Endothelial cell of umbilical vein (primary cell): ENCODE measurements around the gene PRDM1. TPM values are rescaled to one million over a fixed set of nuclear protein-coding genes. Genes with fewer than 3 reads are reported as not detected.

Experiments used
- BruUV-seq: library from RNA; stranded (reverse); fragments of 400-500 nt; replicated peaks from 2 replicates; lab custom pipeline; 2021; lab: Mats Ljungman, UMichigan
- CTCF ChIA-PET: fragments of 300-600, 350-600 bp; sonication (Branson Sonifier 250); formaldehyde crosslinking; loops from one replicate; lab custom pipeline; 2021; ENCODE audit warnings: antibody characterized with exemption, inconsistent platforms; lab: Charles Lee
- POLR2A ChIA-PET: fragments of 300-600, 350-600 bp; sonication (Branson Sonifier 250); formaldehyde crosslinking; loops from one replicate; lab custom pipeline; 2021; ENCODE audit warnings: antibody characterized with exemption, inconsistent platforms; lab: Charles Lee
- DNase-seq: peaks from one replicate; pipeline ENCODE4 v3.0.0-alpha.2; 2011; ENCODE audit warnings: low read depth, low spot score
- FAIRE-seq: peaks from 2 replicates; lab custom pipeline; 2011; peaks lifted over from hg19 to GRCh38; lab: Jason Lieb, UNC
- H2AFZ ChIP-seq: 2 replicates; pipeline ENCODE4 v1.6.0; 2012; ENCODE audit warnings: low read depth, low read length, control low read depth, inconsistent platforms
- H3K27ac ChIP-seq: 2 replicates; pipeline ENCODE4 v1.5.1; 2011; ENCODE audit warnings: low read depth, mild to moderate bottlenecking, control low read depth, low read length, moderate library complexity; ENCODE audit not compliant: insufficient read depth
- H3K27me3 ChIP-seq, 2 experiments: 2 replicates each; pipeline versions ENCODE4 v1.6.0 to v1.6.1; 2011; ENCODE audit warnings: low read length in 2 of 2, mixed read lengths in 1 of 2; ENCODE audit not compliant: control insufficient read depth in 2 of 2, insufficient read depth in 2 of 2
- H3K36me3 ChIP-seq, 2 experiments: 2 replicates in 1 of 2; 3 replicates in 1 of 2; pipeline ENCODE4 v1.5.1; 2011; ENCODE audit warnings: low read length in 2 of 2, mild to moderate bottlenecking in 1 of 2, moderate library complexity in 1 of 2; ENCODE audit not compliant: control insufficient read depth in 2 of 2, insufficient read depth in 2 of 2; ENCODE audit errors: extremely low read depth in 1 of 2
- H3K4me1 ChIP-seq: 3 replicates; pipeline ENCODE4 v1.5.1; 2011; ENCODE audit warnings: mild to moderate bottlenecking, low read length; ENCODE audit not compliant: control insufficient read depth, insufficient read depth; ENCODE audit errors: extremely low read depth
- H3K4me2 ChIP-seq: 2 replicates; pipeline ENCODE4 v1.6.1; 2011; ENCODE audit warnings: low read length, control low read depth, mixed read lengths; ENCODE audit not compliant: insufficient read depth
- H3K4me3 ChIP-seq, 3 experiments: fragments of 200-600 bp in 1 of 3; sonication (generic), shearing (Covaris generic) in 1 of 3; replicated peaks in 1 of 3; 2 replicates each; pipeline ENCODE4 v1.5.1; 2011 to 2016; ENCODE audit warnings: control low read depth in 3 of 3, low read length in 3 of 3, mild to moderate bottlenecking in 2 of 3, inconsistent platforms in 1 of 3, low read depth in 1 of 3, moderate library complexity in 1 of 3; ENCODE audit not compliant: insufficient read depth in 1 of 3
- H3K79me2 ChIP-seq: 2 replicates; pipeline ENCODE4 v1.6.0; 2012; ENCODE audit warnings: low read length, inconsistent platforms; ENCODE audit not compliant: control insufficient read depth, insufficient read depth
- H3K9ac ChIP-seq: replicated peaks from 2 replicates; pipeline ENCODE3; 2011; ENCODE audit warnings: low read length, control low read depth; ENCODE audit not compliant: insufficient read depth; ENCODE audit errors: extremely low read depth
- H3K9me1 ChIP-seq: replicated peaks from 3 replicates; pipeline ENCODE4 v1.6.0; 2011; ENCODE audit warnings: mild to moderate bottlenecking, low read length; ENCODE audit not compliant: control insufficient read depth, insufficient read depth; ENCODE audit errors: extremely low read depth
- H3K9me3 ChIP-seq: replicated peaks from 2 replicates; pipeline ENCODE4 v1.5.1; 2012; ENCODE audit warnings: low read length, inconsistent platforms; ENCODE audit not compliant: control insufficient read depth, insufficient read depth
- H4K20me1 ChIP-seq: replicated peaks from 2 replicates; pipeline ENCODE3; 2011; ENCODE audit warnings: mild to moderate bottlenecking, low read length; ENCODE audit not compliant: control insufficient read depth, insufficient read depth; ENCODE audit errors: extremely low read depth
- CTCF ChIP-seq, 2 donors: IDR thresholded peaks; 1 replicate in 1 of 2; 2 replicates in 1 of 2; pipeline ENCODE4 v1.5.1; 2011; ENCODE audit warnings: low read length in 2 of 2, mild to moderate bottlenecking in 2 of 2, moderate library complexity in 2 of 2, control low read depth in 1 of 2, inconsistent platforms in 1 of 2, low read depth in 1 of 2; ENCODE audit not compliant: insufficient read depth in 1 of 2; ENCODE audit errors: extremely low read depth in 1 of 2
- EZH2 ChIP-seq: IDR thresholded peaks from 2 replicates; pipeline ENCODE4 v1.6.1; 2012; ENCODE audit warnings: borderline replicate concordance, low read depth, mild to moderate bottlenecking, moderate library complexity, low read length, inconsistent platforms; ENCODE audit not compliant: severe bottlenecking
- FOS ChIP-seq: IDR thresholded peaks from 2 replicates; pipeline ENCODE4 v1.6.1; 2011; ENCODE audit warnings: mild to moderate bottlenecking, low read length, moderate library complexity, borderline replicate concordance; ENCODE audit not compliant: insufficient read depth
- JUN ChIP-seq: IDR thresholded peaks from 2 replicates; pipeline ENCODE4 v1.6.1; 2011; ENCODE audit warnings: borderline replicate concordance, low read depth; ENCODE audit not compliant: insufficient read length, insufficient read depth
- POLR2A ChIP-seq: IDR thresholded peaks from 2 replicates; pipeline ENCODE4 v1.6.1; 2012; ENCODE audit warnings: low read depth, mild to moderate bottlenecking, control low read depth, low read length
- POLR2AphosphoS5 ChIP-seq: IDR thresholded peaks from 2 replicates; pipeline ENCODE4 v1.6.1; 2012; ENCODE audit warnings: low read depth, mild to moderate bottlenecking, control low read depth, low read length, moderate library complexity; ENCODE audit not compliant: insufficient read depth
- dilution Hi-C: fragments of 300-500 bp; cut with MboI; formaldehyde crosslinking; loops from one replicate; pipeline ENCODE4 v1.15.0; 2019; ENCODE audit warnings: low sequenced_read_pairs; ENCODE audit not compliant: extremely low pct_ligation_motif_present
- intact Hi-C: fragments of 100-400 bp; cut with micrococcal nuclease; formaldehyde crosslinking; loops from one replicate; pipeline ENCODE4 v1.10.0; 2022
- polyA plus RNA-seq, 4 experiments: library from polyadenylated mRNA; depleted of rRNA in 3 of 4; stranded (reverse) in 3 of 4; unstranded in 1 of 4; fragments of >200 nt; gene quantifications; 2 replicates each; pipeline versions ENCODE4 v1.2.1 to v1.2.3, GENCODE V29; 2011 to 2012; ENCODE audit warnings: missing spikeins in 1 of 4
- total RNA-seq: library from RNA; stranded (reverse); gene quantifications from 2 replicates; pipeline ENCODE4 v1.2.3, GENCODE V29; 2021
- TF ChIP-seq, protein P1 (sequence below): IDR thresholded peaks from 2 replicates; pipeline ENCODE4 v1.6.1; 2011; ENCODE audit not compliant: insufficient read depth, insufficient read length

The PRDM1 gene
- total and polyA plus RNA-seq, 2 donors (not counting 3 experiments of a cell fraction or from before 2014, with no cell fraction given) = 0.36 to 2.7 TPM

GRCh38 chr6:106102967-106103727 is 17.0 kb downstream of the PRDM1 start:
- Histone ChIP-seq H2AFZ (no peak overlapping the region), H3K9me1 (no peaks in the 10 kb centered on the region), H3K4me2 (no peak overlapping the region), H3K27ac (no peak overlapping the region), H3K9me3 (no peaks in the 10 kb centered on the region), H3K79me2 (no peaks in the 10 kb centered on the region), H4K20me1 (no peaks in the 10 kb centered on the region), H3K27me3 (peaks cover 5 to 7% of the 10 kb centered on the region in 2 experiments), H3K4me1 (peaks cover 9% of the 10 kb centered on the region), H3K9ac (no peak overlapping the region), H3K4me3 (no peak overlapping the region), H3K36me3 (no peaks in the 10 kb centered on the region)
- dilution Hi-C loops = no loop called here
- ChIA-PET POLR2A (no interaction called here), CTCF (no interaction called here)
- DNase-seq = no peak
- TF ChIP-seq JUN (no peak), POLR2A (no peak), POLR2AphosphoS5 (no peak), FOS (no peak), CTCF (IDR thresholded peaks at IDR 0.05; ENCODE audit: extremely low read depth in 1 of 2, insufficient read depth in 1 of 2, low read depth in 1 of 2, low read length in 2 of 2) (no peak), EZH2 (no peak)
- TF ChIP-seq, protein P1, sequence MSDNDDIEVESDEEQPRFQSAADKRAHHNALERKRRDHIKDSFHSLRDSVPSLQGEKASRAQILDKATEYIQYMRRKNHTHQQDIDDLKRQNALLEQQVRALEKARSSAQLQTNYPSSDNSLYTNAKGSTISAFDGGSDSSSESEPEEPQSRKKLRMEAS = no peak
- no peak for FAIRE-seq
- no TSS peak for BruUV-seq
- intact Hi-C loops = loop anchor here (5.0 kb wide), 1 partner anchor 226 kb away; no protein-coding TSS in a partner anchor
